ENCODE data around the gene LCA5L. TPM values are rescaled to one million over a fixed set of nuclear protein-coding genes. Genes with fewer than 3 reads are reported as not detected.
A peak's percentile ranks its signal among the peaks of the same experiment; 100 is the strongest.

The LCA5L gene
- total RNA-seq, 1 experiment from 2014 or later = 0.46 TPM

GRCh38 chr21:39430016-39430415 is 15.6 kb downstream of the LCA5L start:
- no peak overlapping the region for H3T11ph ChIP-seq (ENCODE audit: low read length)
- no peak overlapping the region for H2AFZ ChIP-seq (ENCODE audit: low read length)
- WGBS (ENCODE audit: extremely low coverage, insufficient read length, low lambda C conversion rate) = no CpG with 5 or more reads among the region's 3 CpGs
- H3K79me1 ChIP-seq (ENCODE audit: insufficient read depth, low read depth, low read length, poor library complexity, severe bottlenecking) = no peaks in the 10 kb centered on the region
- H3K18ac ChIP-seq (ENCODE audit: insufficient read length, low read depth, low read length) = no peak overlapping the region
- H3K4ac ChIP-seq (ENCODE audit: low read depth, low read length) = no peak overlapping the region
- H4K5ac ChIP-seq (ENCODE audit: insufficient read length, low read depth, low read length) = no peak overlapping the region
- H4K8ac ChIP-seq (replicated peaks; ENCODE audit: insufficient read length, low read depth, low read length) = no peak overlapping the region
- no peak overlapping the region for H2AK5ac ChIP-seq (ENCODE audit: insufficient read length, low read length)
- H3K27me3 ChIP-seq (ENCODE audit: insufficient read depth, low read length) = no peaks in the 10 kb centered on the region
- H3K9ac ChIP-seq (ENCODE audit: extremely low read depth, insufficient read length, low read length) = no peak overlapping the region
- H3K9me3 ChIP-seq (ENCODE audit: control insufficient read depth, low read depth, low read length) = no peaks in the 10 kb centered on the region
- H3K23ac ChIP-seq (ENCODE audit: insufficient read length, low read depth, low read length) = no peak overlapping the region
- peak overlapping the region in 2 of 3 experiments; percentile 54 to 81; a peak in 3 of 7 replicates for H3K27ac Mint-ChIP-seq
- H2BK20ac ChIP-seq (ENCODE audit: low read depth, low read length, poor library complexity, severe bottlenecking) = no peak overlapping the region
- no peak overlapping the region for H3K56ac ChIP-seq (ENCODE audit: insufficient read length, low read depth, low read length)
- H3K9me3 Mint-ChIP-seq = no peaks in the 10 kb centered on the region
- H2BK15ac ChIP-seq (ENCODE audit: low read depth, low read length) = no peak overlapping the region
- no peak for DNase-seq
- H4K20me1 ChIP-seq (ENCODE audit: control insufficient read depth, insufficient read depth, insufficient read length) = no peaks in the 10 kb centered on the region
- H3K79me2 ChIP-seq (ENCODE audit: insufficient read depth, low read length) = no peaks in the 10 kb centered on the region
- no peaks in the 10 kb centered on the region for H3K23me2 ChIP-seq (ENCODE audit: insufficient read length, low read depth, low read length, poor library complexity, severe bottlenecking)
- no peak overlapping the region for H3K4me2 ChIP-seq (ENCODE audit: insufficient read depth, insufficient read length, low read length)
- no peak for TF ChIP-seq CTCF (conservative IDR thresholded peaks at IDR 0.05)
- no peaks in the 10 kb centered on the region for H3K4me1 ChIP-seq (ENCODE audit: insufficient read depth, low read length)
- no peak overlapping the region for H4K91ac ChIP-seq (ENCODE audit: insufficient read length, low read depth, low read length)
- H3K4me1 Mint-ChIP-seq = peaks cover 25 to 33% of the 10 kb centered on the region in 2 experiments
- H3K27me3 Mint-ChIP-seq (ENCODE audit: low read depth) = no peaks in the 10 kb centered on the region; the same call in 1 of the 2 replicates
- H2BK5ac ChIP-seq (ENCODE audit: insufficient read length, low read length) = no peak overlapping the region
- H2BK12ac ChIP-seq (ENCODE audit: insufficient read length, low read depth, low read length) = no peak overlapping the region
- H2BK120ac ChIP-seq (ENCODE audit: low read depth, low read length, poor library complexity, severe bottlenecking) = no peak overlapping the region
- peak overlapping the region in 1 of 2 experiments; percentile 31; a peak in 1 of 5 replicates for H3K4me3 Mint-ChIP-seq
- no peak overlapping the region for H3K27ac ChIP-seq (ENCODE audit: insufficient read length, low read depth, low read length)
- no peaks in the 10 kb centered on the region; a peak in 1 of 7 replicates for H3K36me3 Mint-ChIP-seq (ENCODE audit: insufficient read depth in 1 of 3, low read depth in 3 of 3)
- no peak overlapping the region for H3K14ac ChIP-seq (ENCODE audit: insufficient read depth, low read length)

All from H9 (cell line).